Measurements from ENCODE around the gene ARMC5.
A peak's percentile ranks its signal among the peaks of the same experiment; 100 is the strongest.
"Not testable (repeated sequence)": the region's sequence is repeated elsewhere in the genome, so short reads cannot be mapped to it uniquely, and the experiment has no call there.

ARMC5 gene, protein sequence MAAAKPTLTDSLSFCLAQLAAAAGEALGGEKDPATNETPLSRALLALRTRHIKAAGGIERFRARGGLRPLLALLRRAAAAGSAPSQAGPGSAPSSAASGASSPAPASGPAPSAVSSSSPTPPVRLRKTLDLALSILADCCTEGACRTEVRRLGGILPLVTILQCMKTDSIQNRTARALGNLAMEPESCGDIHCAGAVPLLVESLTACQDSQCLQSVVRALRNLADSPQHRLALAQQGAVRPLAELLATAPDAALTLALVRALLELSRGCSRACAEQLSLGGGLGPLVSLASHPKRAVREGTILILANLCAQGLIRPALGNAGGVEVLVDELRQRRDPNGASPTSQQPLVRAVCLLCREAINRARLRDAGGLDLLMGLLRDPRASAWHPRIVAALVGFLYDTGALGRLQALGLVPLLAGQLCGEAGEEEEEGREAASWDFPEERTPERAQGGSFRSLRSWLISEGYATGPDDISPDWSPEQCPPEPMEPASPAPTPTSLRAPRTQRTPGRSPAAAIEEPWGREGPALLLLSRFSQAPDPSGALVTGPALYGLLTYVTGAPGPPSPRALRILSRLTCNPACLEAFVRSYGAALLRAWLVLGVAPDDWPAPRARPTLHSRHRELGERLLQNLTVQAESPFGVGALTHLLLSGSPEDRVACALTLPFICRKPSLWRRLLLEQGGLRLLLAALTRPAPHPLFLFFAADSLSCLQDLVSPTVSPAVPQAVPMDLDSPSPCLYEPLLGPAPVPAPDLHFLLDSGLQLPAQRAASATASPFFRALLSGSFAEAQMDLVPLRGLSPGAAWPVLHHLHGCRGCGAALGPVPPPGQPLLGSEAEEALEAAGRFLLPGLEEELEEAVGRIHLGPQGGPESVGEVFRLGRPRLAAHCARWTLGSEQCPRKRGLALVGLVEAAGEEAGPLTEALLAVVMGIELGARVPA

DNA sequence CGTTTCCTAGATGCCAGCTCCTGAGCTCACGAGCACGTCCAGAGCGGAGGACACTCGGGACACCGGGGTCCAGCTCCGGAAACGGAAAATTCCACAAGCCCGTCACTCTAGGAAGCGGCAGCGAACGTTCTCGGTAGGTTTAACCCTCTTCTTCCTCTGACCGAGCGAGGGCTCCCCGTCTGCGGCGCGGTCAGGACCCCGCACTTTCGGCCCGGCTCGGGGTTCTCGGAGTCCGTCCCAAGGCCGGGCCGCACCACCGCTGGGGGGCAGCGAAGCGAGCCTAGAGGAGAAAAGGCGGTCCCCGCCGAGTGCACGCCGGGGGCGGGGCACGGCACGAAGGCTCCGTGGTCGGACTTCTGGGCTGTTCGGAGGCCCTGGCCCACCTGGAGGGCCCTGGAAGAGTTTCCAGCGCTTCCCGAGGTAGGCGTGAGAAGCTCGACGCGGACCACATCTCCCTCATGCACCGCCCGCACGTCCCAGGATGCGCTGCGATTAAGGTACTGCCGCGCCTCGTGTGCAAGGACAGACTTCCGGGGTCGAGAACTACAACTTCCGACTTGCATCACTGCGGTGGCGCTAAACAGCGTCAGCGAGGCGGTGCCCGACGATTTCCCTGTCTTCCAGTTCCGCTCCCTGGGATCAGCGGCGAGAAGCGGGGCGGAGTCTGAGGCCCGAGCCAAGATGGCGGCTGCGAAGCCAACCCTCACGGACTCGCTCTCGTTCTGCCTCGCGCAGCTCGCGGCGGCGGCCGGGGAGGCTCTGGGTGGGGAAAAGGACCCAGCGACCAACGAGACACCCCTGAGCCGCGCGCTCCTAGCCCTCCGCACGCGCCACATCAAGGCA is at the start of gene ARMC5:
ARMC5 (plus strand) TSS at position 658 of the 843 bp plus-strand sequence; CDS start at position 682, 24 bp downstream.
- DNase-seq: peak; percentile 98

DNA sequence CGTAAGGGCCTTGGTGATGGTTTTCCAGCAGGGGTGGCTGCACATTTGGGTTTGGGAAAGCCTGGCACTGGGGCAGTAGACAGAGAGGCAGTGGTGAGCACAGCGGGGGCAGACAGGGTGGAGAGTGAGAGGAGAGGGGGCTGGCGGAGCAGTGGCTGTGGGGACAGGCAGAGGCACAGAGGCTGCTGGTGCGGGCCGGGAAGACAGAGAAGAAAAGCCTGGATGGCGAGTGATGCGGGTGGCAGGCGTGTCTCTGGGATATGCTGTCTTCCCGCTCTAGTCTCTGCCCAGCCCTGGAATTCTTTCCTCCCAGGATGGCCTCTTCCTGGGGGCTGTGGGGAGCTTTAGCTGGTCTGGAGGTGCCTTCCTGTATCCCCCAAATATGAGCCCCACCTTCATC is 49.2 kb upstream of the ARMC5 start:
- no peak for DNase-seq

DNA sequence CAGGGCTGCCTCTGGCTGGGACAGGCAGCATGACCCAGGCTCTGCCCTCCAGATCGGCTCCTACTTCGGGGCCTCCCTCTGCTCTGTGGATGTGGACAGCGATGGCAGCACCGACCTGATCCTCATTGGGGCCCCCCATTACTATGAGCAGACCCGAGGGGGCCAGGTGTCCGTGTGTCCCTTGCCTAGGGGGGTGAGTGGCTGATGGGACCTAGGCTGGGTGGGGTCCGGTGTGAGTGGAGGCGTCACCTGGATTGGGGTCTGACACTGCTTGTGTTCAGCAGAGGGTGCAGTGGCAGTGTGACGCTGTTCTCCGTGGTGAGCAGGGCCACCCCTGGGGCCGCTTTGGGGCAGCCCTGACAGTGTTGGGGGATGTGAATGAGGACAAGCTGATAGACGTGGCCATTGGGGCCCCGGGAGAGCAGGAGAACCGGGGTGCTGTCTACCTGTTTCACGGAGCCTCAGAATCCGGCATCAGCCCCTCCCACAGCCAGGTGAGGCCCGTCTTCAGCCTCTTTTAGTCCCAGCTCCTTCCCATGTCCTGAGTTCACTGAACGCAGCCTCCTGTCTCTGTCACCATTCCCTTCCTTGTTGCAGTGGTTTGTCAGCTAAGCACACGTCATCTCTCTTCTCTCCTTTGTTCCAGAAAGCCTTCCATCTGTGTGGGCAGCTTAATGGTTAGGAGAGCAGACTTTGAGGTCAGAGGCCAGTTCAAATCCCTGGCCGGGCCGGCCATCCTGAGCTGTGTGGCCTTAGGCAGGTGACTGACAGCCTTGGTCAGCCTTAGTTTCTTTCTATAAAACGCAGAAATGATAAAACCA is 48.1 kb upstream of the ARMC5 start:
- DNase-seq: no peak

DNA sequence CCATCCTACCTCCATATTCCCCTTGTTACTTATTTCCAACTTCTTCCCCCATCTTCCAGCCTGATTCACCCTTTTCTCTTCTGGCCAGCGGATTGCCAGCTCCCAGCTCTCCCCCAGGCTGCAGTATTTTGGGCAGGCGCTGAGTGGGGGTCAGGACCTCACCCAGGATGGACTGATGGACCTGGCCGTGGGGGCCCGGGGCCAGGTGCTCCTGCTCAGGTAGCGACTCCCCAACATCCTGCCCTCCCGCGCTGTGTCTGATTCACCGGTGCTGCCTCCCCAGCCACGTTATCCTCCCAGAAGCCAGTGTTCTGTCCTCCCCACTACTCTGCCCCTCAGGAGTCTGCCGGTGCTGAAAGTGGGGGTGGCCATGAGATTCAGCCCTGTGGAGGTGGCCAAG is 46.6 kb upstream of the ARMC5 start:
- no peak for DNase-seq

DNA sequence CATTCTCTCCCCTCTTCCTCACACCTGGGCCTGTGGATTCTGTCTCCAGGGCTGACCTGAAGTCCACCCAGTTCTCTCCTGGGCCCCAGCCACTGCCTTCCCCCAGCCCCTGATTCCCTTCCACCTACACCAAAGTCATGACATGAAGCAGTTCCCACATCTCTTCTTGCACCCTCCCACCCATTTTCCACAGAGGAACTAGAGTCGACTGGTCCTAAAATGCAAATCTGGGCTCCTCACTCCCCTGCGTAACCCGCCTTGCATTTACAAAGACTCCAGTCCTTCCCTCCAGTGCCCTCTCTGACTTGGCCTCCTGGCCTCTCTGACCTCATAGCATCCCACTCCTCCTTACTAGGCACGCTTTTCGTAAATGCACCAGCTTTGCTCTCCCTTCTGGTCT is 45.9 kb upstream of the ARMC5 start:
- no peak for DNase-seq

DNA sequence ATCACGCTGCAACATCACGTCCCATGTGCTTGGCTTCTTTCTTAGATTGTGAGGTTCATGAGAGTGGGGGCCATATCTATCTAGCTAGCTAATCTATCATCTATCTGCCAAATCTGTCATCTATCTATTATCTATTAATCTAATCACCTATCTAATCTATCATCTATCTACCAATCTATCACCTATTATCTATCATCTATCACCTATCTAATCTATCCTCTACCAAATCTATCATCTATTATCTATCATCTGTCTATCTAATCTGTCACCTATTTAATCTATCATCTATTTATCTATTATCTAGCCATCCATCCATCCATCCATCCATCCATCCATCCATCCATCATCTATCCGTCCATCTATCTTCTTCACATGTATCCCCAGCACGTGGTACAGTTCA is 45.4 kb upstream of the ARMC5 start:
- no peak for DNase-seq

DNA sequence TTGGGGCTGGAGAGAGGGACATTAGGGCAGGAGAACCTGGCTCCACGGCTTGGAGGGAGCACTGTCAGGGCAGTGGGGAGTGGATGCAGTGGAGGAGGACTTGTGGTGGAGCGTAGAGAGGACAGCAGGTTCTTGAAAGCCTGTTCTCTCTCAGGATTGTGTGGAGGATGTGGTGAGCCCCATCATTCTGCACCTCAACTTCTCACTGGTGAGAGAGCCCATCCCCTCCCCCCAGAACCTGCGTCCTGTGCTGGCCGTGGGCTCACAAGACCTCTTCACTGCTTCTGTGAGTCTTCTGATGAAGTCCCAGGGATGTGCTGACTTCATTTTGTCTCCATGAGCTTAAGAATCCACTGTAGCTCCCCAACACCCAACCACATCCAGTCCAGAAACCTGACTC is 44.6 kb upstream of the ARMC5 start:
- no peak for DNase-seq

DNA sequence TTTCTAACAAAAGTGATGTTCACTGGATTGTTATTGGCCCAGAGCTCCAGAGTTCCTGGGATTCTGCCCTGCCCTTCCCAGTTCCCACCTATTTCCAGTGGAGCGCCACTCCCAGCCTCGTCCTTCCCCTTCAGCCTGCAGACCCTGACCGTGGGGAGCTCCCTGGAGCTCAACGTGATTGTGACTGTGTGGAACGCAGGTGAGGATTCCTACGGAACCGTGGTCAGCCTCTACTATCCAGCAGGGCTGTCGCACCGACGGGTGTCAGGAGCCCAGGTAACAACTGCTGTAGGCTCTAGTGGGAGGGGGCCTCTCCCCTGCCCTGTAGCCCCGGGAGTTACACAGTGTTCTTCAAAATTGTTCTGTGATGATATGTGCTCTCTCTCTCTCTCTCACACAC is 42.9 kb upstream of the ARMC5 start:
- no peak for DNase-seq

DNA sequence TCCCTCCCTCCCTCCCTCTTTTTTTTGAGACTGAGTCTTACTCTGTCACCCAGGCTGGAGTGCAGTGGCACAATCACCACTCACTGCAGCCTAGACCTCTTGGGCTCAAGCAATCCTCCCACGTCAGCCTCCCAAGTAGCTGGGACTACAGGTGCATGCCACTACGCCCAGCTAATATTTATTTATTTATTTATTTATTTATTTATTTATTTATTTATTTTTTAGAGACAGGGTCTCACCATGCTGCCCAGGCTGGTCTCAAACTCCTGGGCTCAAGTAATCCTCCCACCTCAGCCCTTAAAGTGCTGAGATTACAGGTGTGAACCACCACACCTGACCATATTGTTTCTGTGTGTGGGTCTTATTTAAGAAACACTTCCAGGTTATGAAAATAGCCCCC is 42.3 kb upstream of the ARMC5 start:
- not testable (repeated sequence) for DNase-seq

DNA sequence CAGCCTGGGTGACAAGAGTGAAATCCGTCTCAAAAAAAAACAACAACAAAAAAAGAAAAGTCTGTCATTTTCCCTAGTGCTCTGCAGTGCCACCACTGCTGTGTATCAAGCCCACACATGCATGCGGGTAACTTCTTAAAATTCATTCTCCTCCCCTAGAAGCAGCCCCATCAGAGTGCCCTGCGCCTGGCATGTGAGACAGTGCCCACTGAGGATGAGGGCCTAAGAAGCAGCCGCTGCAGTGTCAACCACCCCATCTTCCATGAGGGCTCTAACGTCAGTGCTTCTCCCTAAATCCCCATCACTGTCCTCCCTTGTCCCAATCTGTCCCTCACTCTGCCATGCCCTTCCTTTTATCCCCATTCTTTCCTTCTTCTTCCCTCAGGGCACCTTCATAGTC is 41.4 kb upstream of the ARMC5 start:
- no peak for DNase-seq

DNA sequence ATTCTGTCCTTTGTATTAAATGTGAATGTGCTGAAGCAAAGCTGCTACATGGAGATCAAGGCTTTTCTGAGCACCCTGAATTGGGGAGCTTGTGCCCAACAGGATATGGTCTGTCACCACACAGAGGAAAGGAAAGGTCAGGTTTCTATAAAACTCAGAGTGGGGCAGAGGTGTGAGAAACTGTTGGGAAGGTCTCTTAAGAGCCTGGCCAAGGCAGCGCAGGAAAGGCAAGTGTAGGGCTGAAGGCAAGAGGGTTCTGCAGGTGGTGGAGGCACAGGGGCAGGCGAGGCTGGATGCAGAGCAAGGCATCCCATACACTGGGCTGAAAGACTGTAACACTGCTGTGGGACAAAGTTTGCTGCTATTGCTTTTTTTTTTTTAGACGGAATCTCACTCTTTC is 39.3 kb upstream of the ARMC5 start:
- DNase-seq: no peak

DNA sequence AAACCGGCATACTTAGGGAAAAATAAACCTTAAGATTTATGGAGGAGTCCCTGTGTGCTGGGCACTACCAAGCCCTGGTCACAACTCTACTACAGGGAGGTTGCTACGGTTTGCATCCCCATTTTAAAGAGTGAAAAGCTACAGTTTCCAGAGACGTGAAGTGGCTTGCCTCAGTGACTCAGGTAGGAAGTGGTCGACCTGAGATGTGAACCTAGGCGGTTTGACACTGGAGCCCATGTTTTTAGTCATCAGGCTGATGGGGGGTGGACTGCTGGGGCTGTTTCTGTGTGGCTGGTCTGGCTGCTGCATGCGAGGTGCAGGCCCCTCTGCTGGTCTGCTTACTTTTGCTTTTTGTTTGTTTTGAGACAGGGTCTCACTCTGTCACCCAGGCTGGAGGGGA is 37.7 kb upstream of the ARMC5 start:
- no peak for DNase-seq

DNA sequence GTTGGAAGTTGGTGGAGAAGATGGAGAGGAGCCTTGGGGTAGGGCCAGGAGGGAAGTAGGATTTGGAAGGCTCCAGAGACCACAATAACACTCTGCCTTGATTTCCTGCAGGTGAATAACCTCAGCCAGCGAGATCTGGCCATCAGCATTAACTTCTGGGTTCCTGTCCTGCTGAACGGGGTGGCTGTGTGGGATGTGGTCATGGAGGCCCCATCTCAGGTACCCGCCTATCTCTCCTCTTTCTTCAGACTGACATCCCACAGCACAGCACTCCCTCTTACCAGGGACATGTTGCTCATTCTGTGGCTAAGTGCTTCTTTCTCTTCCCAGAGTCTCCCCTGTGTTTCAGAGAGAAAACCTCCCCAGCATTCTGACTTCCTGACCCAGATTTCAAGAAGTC is 36.1 kb upstream of the ARMC5 start:
- DNase-seq: no peak

DNA sequence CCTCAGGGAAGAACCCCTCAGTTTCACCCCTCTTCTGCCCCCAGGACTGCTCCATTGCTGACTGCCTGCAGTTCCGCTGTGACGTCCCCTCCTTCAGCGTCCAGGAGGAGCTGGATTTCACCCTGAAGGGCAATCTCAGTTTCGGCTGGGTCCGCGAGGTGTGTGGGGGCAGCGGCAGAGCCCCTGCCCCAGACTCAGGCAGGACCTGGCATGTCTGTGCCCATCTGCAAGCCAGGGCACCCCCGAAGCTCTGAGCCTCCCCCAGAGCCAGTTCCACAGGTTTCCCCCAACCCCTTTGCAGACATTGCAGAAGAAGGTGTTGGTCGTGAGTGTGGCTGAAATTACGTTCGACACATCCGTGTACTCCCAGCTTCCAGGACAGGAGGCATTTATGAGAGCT is 35.5 kb upstream of the ARMC5 start:
- no peak for DNase-seq

DNA sequence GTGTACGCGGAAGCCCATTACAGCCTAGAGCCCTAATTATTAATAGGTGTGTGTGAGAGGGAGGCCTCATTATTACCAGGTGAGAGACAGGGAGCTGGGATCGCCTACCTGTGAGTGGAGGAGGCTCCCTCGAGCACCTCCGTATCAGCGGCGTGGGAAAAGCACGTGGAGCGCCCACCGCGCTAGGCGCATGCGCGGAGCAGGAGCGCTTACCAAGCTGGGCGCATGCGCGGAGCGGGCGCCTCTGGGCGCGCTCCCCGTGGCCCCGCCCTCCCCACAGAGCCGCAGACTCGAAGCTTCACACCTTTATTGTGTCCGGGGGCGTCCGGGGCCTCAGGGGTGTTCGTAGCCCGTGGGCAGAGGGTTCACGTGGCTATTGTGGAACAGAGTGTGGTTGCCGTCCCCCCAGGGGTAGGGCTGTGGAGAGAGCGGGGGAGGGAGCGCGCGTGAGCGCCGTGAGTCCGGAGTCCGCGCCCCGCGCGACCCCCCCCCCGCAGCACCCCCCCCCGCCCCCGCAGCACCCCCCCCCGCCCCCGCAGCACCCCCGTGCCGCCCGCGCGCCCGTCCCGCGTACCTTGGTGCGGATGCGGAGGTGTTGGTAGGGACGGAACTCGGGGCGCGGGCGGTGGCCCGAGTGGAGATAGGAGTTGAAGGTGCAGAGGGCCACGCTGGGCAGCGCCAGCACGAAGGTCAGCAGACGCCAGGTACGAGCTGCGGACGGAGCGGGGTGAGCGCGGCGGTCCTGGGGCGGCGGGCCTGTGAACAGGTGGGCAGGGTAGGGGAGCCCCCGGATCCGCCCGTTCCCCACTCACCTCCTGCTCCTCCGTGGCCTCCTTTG is 31.6 kb upstream of the ARMC5 start:
- DNase-seq: peak; percentile 39

DNA sequence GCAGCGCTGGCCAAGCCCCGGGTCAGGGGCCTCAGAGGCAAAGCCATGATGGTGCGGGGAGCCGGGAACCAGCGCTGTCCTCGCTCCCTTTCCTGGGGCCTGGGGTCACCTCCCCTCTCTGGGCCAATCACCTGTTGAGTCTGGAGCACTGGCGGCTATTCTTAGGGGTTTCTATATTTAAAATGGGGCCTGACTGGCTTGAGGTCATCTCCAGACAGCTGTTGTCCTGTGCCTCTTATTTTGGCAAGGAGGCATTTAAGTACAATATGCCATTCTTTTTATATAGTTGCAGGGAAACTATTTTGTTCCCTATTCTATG is 31.1 kb upstream of the ARMC5 start, which contains the start of gene COX6A2:
COX6A2 (minus strand) TSS at position 82 of the 319 bp plus-strand sequence; CDS start at position 47, 35 bp downstream.
- DNase-seq: no peak

DNA sequence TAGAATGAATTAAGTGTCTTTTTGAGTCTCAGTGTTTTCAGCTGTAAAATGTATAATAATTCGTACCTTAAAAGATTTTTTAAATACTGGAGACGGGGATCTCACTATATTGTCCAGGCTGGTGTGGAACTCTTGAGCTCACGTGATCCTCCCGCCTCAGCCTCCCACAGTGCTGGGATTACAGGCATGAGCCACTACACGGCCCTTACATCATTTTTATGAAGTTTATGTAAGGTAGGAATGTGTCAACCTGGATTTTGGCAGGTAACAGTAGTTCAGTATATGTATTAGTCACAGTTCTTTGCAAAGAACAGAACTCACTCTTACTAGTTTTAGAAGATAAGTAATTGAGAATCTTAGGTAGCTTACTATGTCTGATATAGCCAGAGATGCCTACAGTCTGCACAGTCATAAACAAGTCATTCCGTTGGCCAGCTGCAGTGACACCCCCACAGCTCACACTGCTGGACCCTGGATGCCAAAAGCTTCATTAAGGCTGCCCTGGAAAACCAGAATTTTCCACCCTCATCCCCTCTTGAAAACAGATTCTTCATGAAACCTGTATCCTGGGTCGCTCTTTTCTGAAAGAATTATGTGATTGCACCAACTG is 30.6 kb upstream of the ARMC5 start:
- DNase-seq: no peak

DNA sequence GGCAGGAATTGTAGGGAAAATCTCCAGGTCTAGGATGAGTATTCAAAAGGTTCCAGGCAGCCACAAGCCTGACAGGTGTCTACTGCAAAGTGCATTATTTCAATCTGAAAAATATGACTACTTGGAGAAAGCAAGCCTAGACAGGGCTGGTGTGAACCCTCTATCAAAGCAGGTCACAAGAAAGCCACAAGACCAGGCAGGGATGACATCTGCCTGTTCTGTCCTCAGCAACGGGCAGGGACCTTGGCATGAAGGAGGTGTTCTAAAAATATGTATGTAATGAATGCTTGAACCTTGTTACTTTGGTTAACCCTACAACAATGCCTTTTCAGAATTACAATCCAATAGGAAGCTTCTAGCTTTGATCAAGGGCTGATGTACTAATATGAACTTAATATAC is 30.0 kb upstream of the ARMC5 start:
- no peak for DNase-seq

DNA sequence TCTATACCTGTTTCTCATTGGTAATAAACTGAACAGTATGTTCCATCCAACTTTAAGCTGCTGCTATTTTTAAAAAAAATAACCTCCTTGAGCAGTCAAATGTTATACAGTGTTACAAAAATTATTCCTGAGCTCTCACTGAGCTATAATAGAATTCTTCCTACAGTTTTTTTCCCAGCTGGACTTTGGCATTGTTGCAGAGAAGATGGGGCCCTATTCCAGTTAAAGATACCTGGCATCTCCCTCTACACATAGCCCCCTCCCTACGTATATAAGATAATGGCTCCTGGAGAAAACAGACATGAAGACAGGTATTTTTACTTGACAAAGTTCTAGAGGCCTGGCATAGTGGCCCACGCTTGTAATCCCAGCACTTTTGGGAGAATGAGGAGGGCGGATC is 29.5 kb upstream of the ARMC5 start:
- DNase-seq: no peak

DNA sequence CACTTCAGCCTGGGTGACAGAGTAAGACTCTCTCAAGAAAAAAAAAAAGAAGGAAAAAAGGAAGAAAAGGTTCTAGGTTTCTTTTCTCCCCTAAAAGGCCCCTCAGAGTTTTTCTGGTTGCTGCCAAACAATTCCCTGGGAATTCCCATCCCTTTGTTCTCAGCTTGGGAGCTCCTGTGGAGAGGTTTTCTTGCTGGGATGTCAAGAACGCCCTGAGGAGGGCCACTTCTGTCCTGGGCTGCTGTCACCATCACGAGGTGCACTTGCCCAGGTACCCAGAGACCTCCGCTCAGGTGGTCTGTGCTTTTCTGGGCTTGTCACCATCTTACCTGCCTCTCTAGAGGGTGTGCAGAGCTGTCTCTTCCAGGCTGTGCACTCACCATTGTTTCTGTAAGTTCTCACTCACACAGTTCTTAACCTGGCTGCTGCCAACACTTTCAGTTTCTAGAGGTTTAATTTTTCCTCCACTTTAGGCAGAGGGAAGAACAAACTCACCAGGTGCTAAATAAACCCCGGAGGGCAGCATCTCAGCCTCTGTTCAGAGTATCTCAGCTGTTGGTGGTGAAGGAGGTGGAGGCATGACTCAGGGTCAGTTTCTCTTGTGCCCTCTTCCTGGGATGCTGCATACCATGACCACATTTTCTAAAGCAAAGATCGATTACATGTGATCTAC is 28.8 kb upstream of the ARMC5 start:
- DNase-seq: no peak
